Activated CD4-positive, alpha-beta memory T cell treated with anti-CD3 and anti-CD28 coated beads for 36 hours (primary cell): ENCODE data around the gene FN1. TPM values are rescaled to one million over a fixed set of nuclear protein-coding genes. Genes with fewer than 3 reads are reported as not detected.

ENCODE experiments used
- CTCF ChIA-PET: fragments of 350-600 bp; sonication (Branson Sonifier 250); formaldehyde crosslinking; loops from one replicate; lab custom pipeline; 2021; ENCODE audit warnings: antibody characterized with exemption, inconsistent platforms; lab: Charles Lee
- POLR2A ChIA-PET: fragments of 350-600 bp; sonication (Branson Sonifier 250); formaldehyde crosslinking; loops from one replicate; lab custom pipeline; 2021; ENCODE audit warnings: antibody characterized with exemption; lab: Charles Lee
- DNase-seq: peaks from one replicate; pipeline ENCODE4 v3.0.0-alpha.2; 2020
- H3K27ac Mint-ChIP-seq: one replicate; pipeline ENCODE4 v1.8.0; 2021; ENCODE audit warnings: mixed read lengths
- H3K27me3 Mint-ChIP-seq: one replicate; pipeline ENCODE4 v1.8.0; 2021; ENCODE audit warnings: mixed read lengths
- H3K36me3 Mint-ChIP-seq: one replicate; pipeline ENCODE4 v1.8.0; 2021; ENCODE audit warnings: mixed read lengths
- H3K4me1 Mint-ChIP-seq: one replicate; pipeline ENCODE4 v1.8.0; 2021; ENCODE audit warnings: low read depth, mixed read lengths
- H3K4me3 Mint-ChIP-seq: one replicate; pipeline ENCODE4 v1.8.0; 2021; ENCODE audit warnings: mild to moderate bottlenecking, mixed read lengths
- H3K9me3 Mint-ChIP-seq: one replicate; pipeline ENCODE4 v1.8.0; 2021; ENCODE audit warnings: mixed read lengths
- intact Hi-C: fragments of 100-400 bp; cut with micrococcal nuclease; formaldehyde crosslinking; loops from one replicate; pipeline ENCODE4 v1.15.1; 2023
- total RNA-seq, 2 experiments: library from RNA; stranded (reverse); gene quantifications; one replicate each; pipeline ENCODE4 v1.2.3, GENCODE V29; 2021

FN1 gene
- under 1 TPM; 0.50 to 0.53 TPM for total RNA-seq

- ChIA-PET CTCF (no interaction called here), POLR2A (no interaction called here)
- Mint-ChIP-seq H3K4me1 (peaks cover 15% of the 10 kb centered on the region), H3K27me3 (peaks cover 55% of the 10 kb centered on the region), H3K9me3 (no peaks in the 10 kb centered on the region), H3K27ac (no peak within 1 kb of the TSS), H3K36me3 (no peaks in the 10 kb centered on the region), H3K4me3 (peak within 1 kb of the TSS; percentile 72)
- peak; percentile 69 for DNase-seq
- intact Hi-C loops, result loop anchor here (5.0 to 10.0 kb wide), 2 partner anchors 486 to 579 kb away; partner anchors contain the start of gene MREG
These were observed at the start of gene FN1 for GRCh38 chr2:215435870-215436704. Gene FN1, minus strand, starts transcription at chr2:215436068. Its CDS starts 266 bp downstream, at chr2:215435802.

- Mint-ChIP-seq H3K4me1 (no peaks in the 10 kb centered on the region), H3K27ac (no peak overlapping the region), H3K9me3 (no peaks in the 10 kb centered on the region), H3K36me3 (no peaks in the 10 kb centered on the region), H3K4me3 (no peak overlapping the region), H3K27me3 (peaks cover 2% of the 10 kb centered on the region)
- no peak for DNase-seq
- intact Hi-C loops, result no loop called here
- ChIA-PET POLR2A (no interaction called here), CTCF (no interaction called here)
These were observed 49.2 kb upstream of the FN1 start for GRCh38 chr2:215485032-215485431.

GRCh38 chr2:215484570-215484969 is 48.7 kb upstream of the FN1 start:
- intact Hi-C loops, result no loop called here
- Mint-ChIP-seq H3K27ac (no peak overlapping the region), H3K36me3 (no peaks in the 10 kb centered on the region), H3K4me1 (no peaks in the 10 kb centered on the region), H3K27me3 (peaks cover 2% of the 10 kb centered on the region), H3K9me3 (no peaks in the 10 kb centered on the region), H3K4me3 (no peak overlapping the region)
- DNase-seq, result no peak
- ChIA-PET CTCF (no interaction called here), POLR2A (no interaction called here)

GRCh38 chr2:215483431-215483830 is 47.6 kb upstream of the FN1 start:
- no peak overlapping the region for H3K4me3 Mint-ChIP-seq
- intact Hi-C loops, result no loop called here
- ChIA-PET POLR2A (no interaction called here), CTCF (no interaction called here)
- H3K4me1 Mint-ChIP-seq, result no peaks in the 10 kb centered on the region
- no peaks in the 10 kb centered on the region for H3K9me3 Mint-ChIP-seq
- H3K36me3 Mint-ChIP-seq, result no peaks in the 10 kb centered on the region
- H3K27me3 Mint-ChIP-seq, result peaks cover 2% of the 10 kb centered on the region
- DNase-seq, result no peak
- H3K27ac Mint-ChIP-seq, result no peak overlapping the region

GRCh38 chr2:215479536-215480240 is 43.8 kb upstream of the FN1 start:
- CTCF ChIA-PET, result no interaction called here
- Mint-ChIP-seq H3K27me3 (peaks cover 2% of the 10 kb centered on the region), H3K9me3 (no peaks in the 10 kb centered on the region), H3K4me1 (no peaks in the 10 kb centered on the region), H3K4me3 (no peak overlapping the region), H3K36me3 (no peaks in the 10 kb centered on the region), H3K27ac (no peak overlapping the region)
- POLR2A ChIA-PET, result no interaction called here
- intact Hi-C loops, result no loop called here
- DNase-seq, result no peak

GRCh38 chr2:215479121-215479520 is 43.3 kb upstream of the FN1 start:
- POLR2A ChIA-PET, result no interaction called here
- H3K9me3 Mint-ChIP-seq, result no peaks in the 10 kb centered on the region
- H3K27ac Mint-ChIP-seq, result no peak overlapping the region
- no peaks in the 10 kb centered on the region for H3K4me1 Mint-ChIP-seq
- H3K4me3 Mint-ChIP-seq, result no peak overlapping the region
- H3K36me3 Mint-ChIP-seq, result no peaks in the 10 kb centered on the region
- CTCF ChIA-PET, result no interaction called here
- no peak for DNase-seq
- intact Hi-C loops, result no loop called here
- peaks cover 2% of the 10 kb centered on the region for H3K27me3 Mint-ChIP-seq

- Mint-ChIP-seq H3K36me3 (no peaks in the 10 kb centered on the region), H3K27me3 (peaks cover 3% of the 10 kb centered on the region), H3K9me3 (no peaks in the 10 kb centered on the region), H3K4me1 (no peaks in the 10 kb centered on the region), H3K4me3 (no peak overlapping the region), H3K27ac (no peak overlapping the region)
- POLR2A ChIA-PET, result no interaction called here
- intact Hi-C loops, result no loop called here
- no peak for DNase-seq
- CTCF ChIA-PET, result interaction anchor here (1.4 kb wide), 1 partner anchor 22 kb away, joined by 4 read pairs; no protein-coding TSS in a partner anchor
These were observed 40.6 kb upstream of the FN1 start for GRCh38 chr2:215476424-215476823.

GRCh38 chr2:215466097-215466909 is 30.4 kb upstream of the FN1 start:
- Mint-ChIP-seq H3K36me3 (no peaks in the 10 kb centered on the region), H3K4me1 (no peaks in the 10 kb centered on the region), H3K9me3 (no peaks in the 10 kb centered on the region), H3K27ac (no peak overlapping the region), H3K27me3 (no peaks in the 10 kb centered on the region), H3K4me3 (no peak overlapping the region)
- POLR2A ChIA-PET, result no interaction called here
- no peak for DNase-seq
- intact Hi-C loops, result no loop called here
- CTCF ChIA-PET, result interaction anchor here (1.8 kb wide), 1 partner anchor 11 kb away, joined by 9 read pairs; no protein-coding TSS in a partner anchor

- intact Hi-C loops, result no loop called here
- Mint-ChIP-seq H3K27ac (no peak overlapping the region), H3K9me3 (no peaks in the 10 kb centered on the region), H3K27me3 (peaks cover 2% of the 10 kb centered on the region), H3K4me3 (no peak overlapping the region), H3K4me1 (no peaks in the 10 kb centered on the region), H3K36me3 (no peaks in the 10 kb centered on the region)
- no peak for DNase-seq
- ChIA-PET CTCF (interaction anchor here (1.8 kb wide), 1 partner anchor 10 kb away, joined by 9 read pairs; no protein-coding TSS in a partner anchor), POLR2A (no interaction called here)
These were observed 29.4 kb upstream of the FN1 start for GRCh38 chr2:215465256-215465655.

- CTCF ChIA-PET, result interaction anchor here (1.9 kb wide), 1 partner anchor 459 kb away, joined by 4 read pairs; no protein-coding TSS in a partner anchor
- DNase-seq, result no peak
- intact Hi-C loops, result no loop called here
- Mint-ChIP-seq H3K27me3 (peaks cover 4% of the 10 kb centered on the region), H3K9me3 (no peaks in the 10 kb centered on the region), H3K36me3 (no peaks in the 10 kb centered on the region), H3K4me1 (no peaks in the 10 kb centered on the region), H3K4me3 (no peak overlapping the region), H3K27ac (no peak overlapping the region)
- POLR2A ChIA-PET, result no interaction called here
These were observed 26.1 kb upstream of the FN1 start for GRCh38 chr2:215461836-215462532.

GRCh38 chr2:215460682-215461382 is 25.0 kb upstream of the FN1 start:
- CTCF ChIA-PET, result interaction anchor here (1.9 kb wide), 1 partner anchor 460 kb away, joined by 4 read pairs; no protein-coding TSS in a partner anchor
- intact Hi-C loops, result no loop called here
- no peak overlapping the region for H3K4me3 Mint-ChIP-seq

More at GRCh38 chr2:215460682-215461382, 25.0 kb upstream of the FN1 start:
- H3K4me1 Mint-ChIP-seq, result no peaks in the 10 kb centered on the region
- no peaks in the 10 kb centered on the region for H3K9me3 Mint-ChIP-seq
- H3K27ac Mint-ChIP-seq, result no peak overlapping the region
- POLR2A ChIA-PET, result no interaction called here
- DNase-seq, result no peak
- H3K36me3 Mint-ChIP-seq, result no peaks in the 10 kb centered on the region
- peaks cover 4% of the 10 kb centered on the region for H3K27me3 Mint-ChIP-seq
